K562 (cell line): ENCODE results near the gene FBXO8.

ENCODE experiments used
- EGR1 ChIP-seq: fragments of 450-650 bp; conservative IDR thresholded peaks from 2 replicates; pipeline ENCODE4 v1.6.1; 2017; ENCODE audit warnings: mild to moderate bottlenecking
- EP300 ChIP-seq: IDR thresholded peaks from 2 replicates; pipeline ENCODE4 v1.6.1; 2012; ENCODE audit warnings: low read length, improper control_type of control experiment
- ESRRA ChIP-seq: fragments of 450-650 bp; IDR thresholded peaks from 2 replicates; pipeline ENCODE4 v1.6.1; 2014; ENCODE audit warnings: low read depth, mild to moderate bottlenecking, moderate library complexity, borderline replicate concordance
- POLR2A ChIP-seq: fragments of 450-650 bp; conservative IDR thresholded peaks from 2 replicates; pipeline ENCODE4 v1.6.1; 2016
- TF ChIP-seq, protein P1 (sequence below), 3 experiments: IDR thresholded peaks in 2 of 3; conservative IDR thresholded peaks in 1 of 3; 2 replicates each; pipeline ENCODE4 v1.5.1; 2011 to 2012; ENCODE audit warnings: low read length in 3 of 3, mild to moderate bottlenecking in 3 of 3, control low read depth in 2 of 3, improper control_type of control experiment in 1 of 3, inconsistent platforms in 1 of 3, low read depth in 1 of 3, mixed read lengths in 1 of 3, moderate library complexity in 1 of 3; ENCODE audit not compliant: insufficient read depth in 2 of 3
- TF ChIP-seq, protein P2 (sequence below), 2 experiments: fragments of 450-650 bp; formaldehyde crosslinking in 1 of 2; IDR thresholded peaks; 2 replicates each; pipeline versions ENCODE4 v1.4.0 to v1.6.1; 2014 to 2020; ENCODE audit warnings: mild to moderate bottlenecking in 2 of 2, borderline replicate concordance in 1 of 2, low read depth in 1 of 2

DNA sequence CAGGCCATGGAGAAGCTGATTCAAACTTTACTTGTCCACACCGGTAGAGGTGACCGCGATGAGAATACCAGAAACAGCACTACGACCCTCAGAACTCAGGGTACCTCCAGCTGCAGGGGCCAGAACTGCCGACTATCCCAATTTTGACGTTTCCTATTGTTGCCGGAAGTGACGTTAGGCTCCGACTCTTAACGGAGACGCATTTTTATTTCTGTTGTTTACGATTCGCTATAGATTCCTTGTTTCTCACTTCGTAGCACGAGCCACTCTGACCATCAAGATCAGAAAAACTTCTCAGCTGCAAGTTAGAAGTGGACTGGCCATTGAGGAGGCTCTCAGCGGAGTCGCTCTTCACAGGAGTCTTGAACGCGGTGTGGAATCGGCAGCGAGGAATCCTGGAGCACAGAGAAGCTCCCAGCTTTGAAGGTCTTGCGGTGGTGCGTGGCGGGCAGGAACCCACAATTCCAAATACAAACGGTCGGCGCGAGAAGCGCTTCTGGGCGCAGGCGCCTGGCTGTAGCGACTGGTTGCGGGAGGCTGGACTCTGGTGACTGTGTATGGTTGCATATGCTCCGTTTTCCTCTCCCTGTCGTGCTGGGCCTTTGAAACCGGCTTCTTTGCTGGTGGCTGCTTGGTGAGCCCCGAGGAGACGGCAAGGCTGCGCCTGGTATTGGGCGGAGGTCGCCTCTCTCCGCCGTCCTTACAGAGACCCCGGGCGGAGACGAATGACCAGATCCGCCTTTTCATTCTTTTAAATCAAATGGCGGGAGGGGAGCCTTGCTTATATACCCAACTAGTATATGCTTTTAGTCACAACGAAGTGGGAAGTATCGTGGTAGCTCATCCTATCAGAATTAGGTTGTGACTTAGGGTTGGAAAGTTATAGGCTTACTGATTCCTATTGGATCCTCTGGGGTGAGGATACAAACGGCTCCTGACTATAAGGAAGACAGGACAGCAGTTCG, at the start of gene FBXO8, which contains the start of gene CEP44:
- TF ChIP-seq EGR1 (no peak), EP300 (peak; percentile 99), ESRRA (peak; percentile 78; the same call in 1 of the 2 replicates), POLR2A (peak; percentile 89)
- TF ChIP-seq, protein P1, sequence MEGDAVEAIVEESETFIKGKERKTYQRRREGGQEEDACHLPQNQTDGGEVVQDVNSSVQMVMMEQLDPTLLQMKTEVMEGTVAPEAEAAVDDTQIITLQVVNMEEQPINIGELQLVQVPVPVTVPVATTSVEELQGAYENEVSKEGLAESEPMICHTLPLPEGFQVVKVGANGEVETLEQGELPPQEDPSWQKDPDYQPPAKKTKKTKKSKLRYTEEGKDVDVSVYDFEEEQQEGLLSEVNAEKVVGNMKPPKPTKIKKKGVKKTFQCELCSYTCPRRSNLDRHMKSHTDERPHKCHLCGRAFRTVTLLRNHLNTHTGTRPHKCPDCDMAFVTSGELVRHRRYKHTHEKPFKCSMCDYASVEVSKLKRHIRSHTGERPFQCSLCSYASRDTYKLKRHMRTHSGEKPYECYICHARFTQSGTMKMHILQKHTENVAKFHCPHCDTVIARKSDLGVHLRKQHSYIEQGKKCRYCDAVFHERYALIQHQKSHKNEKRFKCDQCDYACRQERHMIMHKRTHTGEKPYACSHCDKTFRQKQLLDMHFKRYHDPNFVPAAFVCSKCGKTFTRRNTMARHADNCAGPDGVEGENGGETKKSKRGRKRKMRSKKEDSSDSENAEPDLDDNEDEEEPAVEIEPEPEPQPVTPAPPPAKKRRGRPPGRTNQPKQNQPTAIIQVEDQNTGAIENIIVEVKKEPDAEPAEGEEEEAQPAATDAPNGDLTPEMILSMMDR (IDR thresholded peaks at IDR 0.05 in 2 of 3, conservative IDR thresholded peaks at IDR 0.05 in 1 of 3; ENCODE audit: insufficient read depth in 2 of 3, low read depth in 1 of 3, low read length in 3 of 3): no peak
- TF ChIP-seq, protein P2, sequence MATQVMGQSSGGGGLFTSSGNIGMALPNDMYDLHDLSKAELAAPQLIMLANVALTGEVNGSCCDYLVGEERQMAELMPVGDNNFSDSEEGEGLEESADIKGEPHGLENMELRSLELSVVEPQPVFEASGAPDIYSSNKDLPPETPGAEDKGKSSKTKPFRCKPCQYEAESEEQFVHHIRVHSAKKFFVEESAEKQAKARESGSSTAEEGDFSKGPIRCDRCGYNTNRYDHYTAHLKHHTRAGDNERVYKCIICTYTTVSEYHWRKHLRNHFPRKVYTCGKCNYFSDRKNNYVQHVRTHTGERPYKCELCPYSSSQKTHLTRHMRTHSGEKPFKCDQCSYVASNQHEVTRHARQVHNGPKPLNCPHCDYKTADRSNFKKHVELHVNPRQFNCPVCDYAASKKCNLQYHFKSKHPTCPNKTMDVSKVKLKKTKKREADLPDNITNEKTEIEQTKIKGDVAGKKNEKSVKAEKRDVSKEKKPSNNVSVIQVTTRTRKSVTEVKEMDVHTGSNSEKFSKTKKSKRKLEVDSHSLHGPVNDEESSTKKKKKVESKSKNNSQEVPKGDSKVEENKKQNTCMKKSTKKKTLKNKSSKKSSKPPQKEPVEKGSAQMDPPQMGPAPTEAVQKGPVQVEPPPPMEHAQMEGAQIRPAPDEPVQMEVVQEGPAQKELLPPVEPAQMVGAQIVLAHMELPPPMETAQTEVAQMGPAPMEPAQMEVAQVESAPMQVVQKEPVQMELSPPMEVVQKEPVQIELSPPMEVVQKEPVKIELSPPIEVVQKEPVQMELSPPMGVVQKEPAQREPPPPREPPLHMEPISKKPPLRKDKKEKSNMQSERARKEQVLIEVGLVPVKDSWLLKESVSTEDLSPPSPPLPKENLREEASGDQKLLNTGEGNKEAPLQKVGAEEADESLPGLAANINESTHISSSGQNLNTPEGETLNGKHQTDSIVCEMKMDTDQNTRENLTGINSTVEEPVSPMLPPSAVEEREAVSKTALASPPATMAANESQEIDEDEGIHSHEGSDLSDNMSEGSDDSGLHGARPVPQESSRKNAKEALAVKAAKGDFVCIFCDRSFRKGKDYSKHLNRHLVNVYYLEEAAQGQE (IDR thresholded peaks at IDR 0.05; ENCODE audit: borderline replicate concordance): no peak
- TF ChIP-seq, protein P2 (CRISPR knock-in tag; IDR thresholded peaks at IDR 0.05; ENCODE audit: low read depth): no peak
